GM19035 (cell line): Measurements from ENCODE around the gene RPL38.

Experiments
- ATAC-seq: cut with Tn5 transposase; IDR thresholded peaks from one replicate; pipeline ENCODE4 v1.9.1; 2021; ENCODE audit not compliant: unreplicated experiment

RPL38 gene

GRCh38 chr17:74203439-74204240, at the start of gene RPL38:
Gene RPL38, plus strand, starts transcription at chr17:74203678. Its CDS starts 278 bp downstream, at chr17:74203956.
- ATAC-seq, result peak; percentile 81

DNA sequence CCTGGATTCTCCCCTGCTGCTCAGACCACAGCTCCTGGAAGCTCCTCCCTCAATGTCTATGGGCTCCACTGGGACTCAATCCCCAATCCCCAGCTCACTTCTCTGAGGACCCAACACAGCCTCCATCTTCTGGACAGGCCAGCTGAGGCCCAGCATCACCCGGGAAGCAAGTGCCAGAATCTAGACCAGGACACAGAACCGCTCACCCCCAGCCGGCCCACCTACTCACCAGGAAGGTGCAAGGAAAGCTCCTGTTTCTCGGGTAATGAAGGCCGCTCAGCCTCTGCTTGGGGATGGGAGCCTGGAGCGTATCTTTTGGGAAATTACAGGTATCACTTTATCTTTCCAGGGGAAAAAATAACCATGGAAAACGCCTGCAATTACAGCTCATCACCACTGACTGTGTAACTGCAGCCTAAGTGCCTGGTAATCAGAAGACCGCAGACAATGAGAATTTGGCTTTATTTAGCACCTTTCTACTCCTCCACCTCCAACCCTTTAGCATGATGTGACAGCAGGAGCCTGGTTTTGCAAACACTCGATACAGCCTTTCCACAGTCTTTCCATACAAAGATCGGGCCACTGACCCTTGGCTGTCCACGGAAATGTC, 49.6 kb upstream of the RPL38 start:
- ATAC-seq, result no peak

DNA sequence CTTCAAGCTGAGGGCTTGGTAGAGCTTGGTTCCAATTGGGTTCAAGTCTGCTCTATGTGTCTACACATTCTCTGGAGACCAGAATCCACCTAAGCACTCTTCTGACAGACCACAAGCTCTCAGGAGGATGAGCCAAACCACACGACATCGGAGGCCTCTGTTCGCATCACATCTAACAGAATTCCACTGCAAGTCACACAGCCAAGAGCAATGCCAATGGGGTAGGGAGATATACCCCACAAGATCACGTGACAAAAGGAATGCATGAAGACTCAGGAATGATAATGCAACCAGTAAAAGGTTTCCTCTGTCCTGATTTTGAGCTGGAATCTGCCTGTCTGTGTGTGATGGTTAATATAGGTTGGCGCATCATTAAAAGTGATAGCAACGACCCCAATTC, 46.6 kb upstream of the RPL38 start:
- ATAC-seq, result no peak

GRCh38 chr17:74157366-74157765, 46.1 kb upstream of the RPL38 start:
- ATAC-seq, result no peak

DNA sequence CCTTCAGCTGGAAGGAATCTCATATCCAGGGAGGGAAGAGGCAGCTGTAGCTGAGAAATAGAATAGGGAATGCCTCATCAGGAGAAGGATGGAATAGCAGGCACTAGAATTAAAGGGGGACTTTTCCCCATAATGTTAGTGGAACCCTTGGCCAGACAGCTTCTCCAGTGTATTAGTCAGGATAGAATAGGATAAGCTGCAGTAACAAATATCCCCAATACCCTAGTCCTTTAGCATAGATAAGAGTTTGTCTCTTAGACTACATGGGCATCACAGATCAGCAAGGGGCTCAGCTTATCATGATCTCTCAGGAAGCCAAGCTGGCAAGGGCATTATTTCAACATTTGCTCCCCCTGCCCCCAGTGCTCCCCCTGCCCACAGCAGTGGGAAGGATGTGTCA, 44.7 kb upstream of the RPL38 start:
- no peak for ATAC-seq

DNA sequence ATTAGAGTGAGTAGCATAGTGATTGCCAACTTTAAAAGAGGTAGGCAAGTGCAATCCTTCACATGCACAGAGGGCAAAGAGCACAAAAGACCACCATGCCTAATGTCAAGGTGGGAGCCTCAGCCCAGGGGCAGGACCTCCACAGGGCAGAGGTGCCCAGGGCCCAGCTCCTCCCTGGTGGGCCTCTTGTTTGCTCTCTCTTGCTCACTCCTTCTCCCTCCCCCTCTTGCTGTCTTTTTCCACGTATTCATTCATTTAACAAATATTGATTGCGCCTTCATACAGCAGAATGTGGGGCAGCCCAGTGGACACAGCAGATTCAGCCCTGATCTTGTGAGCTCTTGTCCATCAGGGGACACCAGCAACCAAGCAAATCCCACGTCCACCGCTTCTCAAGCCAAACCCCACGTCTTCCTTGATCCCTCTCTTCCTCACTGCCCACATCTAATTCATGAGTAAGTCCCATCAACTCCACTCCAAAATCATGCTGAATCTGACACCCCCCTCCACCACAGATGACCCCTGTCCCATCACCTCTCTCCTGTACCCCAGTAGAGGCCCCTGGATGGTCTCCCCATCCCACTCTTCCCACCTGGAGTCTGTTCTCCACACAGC, 44.1 kb upstream of the RPL38 start:
- no peak for ATAC-seq

GRCh38 chr17:74160656-74161502, 42.6 kb upstream of the RPL38 start:
- ATAC-seq, result no peak

DNA sequence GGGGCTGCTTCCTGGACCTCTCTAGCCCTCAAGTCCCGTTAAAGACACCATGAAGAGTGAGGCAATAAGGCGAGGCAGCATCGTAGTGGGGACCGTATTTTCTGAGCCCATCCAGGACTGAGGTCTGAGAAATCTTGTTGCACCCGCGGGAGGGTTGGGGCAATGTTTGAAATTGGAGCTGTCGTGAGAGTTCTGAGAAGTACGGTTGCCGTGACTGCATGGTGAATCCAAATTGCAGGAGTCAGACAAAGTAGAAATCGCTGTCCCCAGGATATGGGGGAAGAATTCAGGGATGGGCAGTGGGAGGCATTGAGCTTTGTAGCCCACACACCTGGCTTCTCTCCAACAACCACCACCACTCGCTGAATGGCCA, 42.0 kb upstream of the RPL38 start:
- ATAC-seq, result no peak

DNA sequence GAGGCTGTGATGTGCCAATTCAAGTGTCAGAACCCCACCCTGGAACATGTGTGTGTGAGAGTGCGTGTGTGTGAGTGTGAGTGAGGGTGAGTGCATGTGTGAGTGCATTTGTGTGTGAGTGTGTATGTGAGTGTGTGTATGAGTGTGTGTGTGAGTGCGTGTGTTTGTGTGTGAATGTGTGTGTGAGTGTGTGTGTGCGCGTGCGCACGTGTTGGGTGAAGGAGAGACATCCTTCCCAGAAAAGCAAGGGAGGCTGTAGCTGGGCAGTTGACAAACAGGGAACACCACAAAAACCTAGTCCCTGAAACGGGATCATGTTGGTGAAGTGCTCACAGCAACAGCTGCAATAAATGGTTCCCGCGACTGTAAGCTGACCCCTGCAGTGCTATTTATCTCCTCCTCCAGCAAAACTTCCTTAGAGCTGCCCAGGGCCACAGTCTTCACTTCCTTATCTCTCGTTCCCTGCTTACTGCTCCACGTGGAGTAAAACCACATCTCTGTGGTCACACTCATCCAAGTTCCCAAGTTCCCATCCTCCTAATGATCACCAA, 40.1 kb upstream of the RPL38 start:
- ATAC-seq, result no peak

DNA sequence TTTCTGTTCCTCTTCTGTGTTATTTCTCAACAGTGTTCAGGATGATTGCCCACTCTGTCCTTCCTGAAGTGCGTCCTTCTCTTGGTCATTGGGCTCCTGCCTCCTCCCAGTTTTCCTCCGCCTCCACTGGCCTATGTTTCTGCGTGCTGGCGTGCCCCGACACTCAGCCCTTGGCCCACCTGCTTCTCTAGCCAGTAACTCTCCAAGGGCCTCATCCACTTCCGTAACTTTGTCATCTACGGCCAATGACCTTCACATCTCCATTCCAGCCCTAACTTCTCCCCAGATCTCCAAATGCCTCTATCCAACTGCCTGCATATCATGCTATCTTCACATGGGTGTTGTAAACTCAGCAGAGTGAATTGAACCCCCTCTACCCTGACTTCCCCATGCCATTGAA, 39.6 kb upstream of the RPL38 start:
- no peak for ATAC-seq

- ATAC-seq, result no peak
These were observed 38.9 kb upstream of the RPL38 start for GRCh38 chr17:74164446-74165045.

DNA sequence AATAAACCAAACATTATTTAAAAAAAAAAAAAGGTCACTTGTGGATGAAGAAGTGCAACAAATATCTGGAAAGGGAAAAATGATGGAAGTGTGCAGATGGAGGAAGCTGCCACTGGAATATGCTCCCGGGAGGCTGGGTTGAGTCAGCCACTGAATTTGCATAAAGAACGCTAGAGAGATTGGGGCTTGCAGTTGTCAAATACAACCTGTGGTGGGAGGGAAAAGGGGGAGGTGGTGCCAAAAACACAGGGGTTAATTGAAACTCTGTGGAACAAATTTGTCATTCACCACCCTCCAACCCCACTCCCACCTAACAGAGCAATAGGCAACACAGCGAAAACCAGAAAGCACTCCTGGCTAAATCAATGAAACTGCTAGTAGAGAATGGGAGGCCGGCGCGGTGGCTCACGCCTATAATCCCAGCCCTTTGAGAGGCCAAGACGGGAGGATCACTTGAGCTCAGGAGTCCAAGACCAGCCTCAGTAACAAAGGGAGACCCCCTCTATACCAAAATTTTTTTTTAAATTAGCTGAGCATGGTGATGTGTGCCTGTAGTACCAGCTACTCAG, 37.6 kb upstream of the RPL38 start:
- no peak for ATAC-seq

GRCh38 chr17:74170924-74171323, 32.6 kb upstream of the RPL38 start:
- ATAC-seq, result no peak

GRCh38 chr17:74172700-74173099, 30.8 kb upstream of the RPL38 start:
- no peak for ATAC-seq

DNA sequence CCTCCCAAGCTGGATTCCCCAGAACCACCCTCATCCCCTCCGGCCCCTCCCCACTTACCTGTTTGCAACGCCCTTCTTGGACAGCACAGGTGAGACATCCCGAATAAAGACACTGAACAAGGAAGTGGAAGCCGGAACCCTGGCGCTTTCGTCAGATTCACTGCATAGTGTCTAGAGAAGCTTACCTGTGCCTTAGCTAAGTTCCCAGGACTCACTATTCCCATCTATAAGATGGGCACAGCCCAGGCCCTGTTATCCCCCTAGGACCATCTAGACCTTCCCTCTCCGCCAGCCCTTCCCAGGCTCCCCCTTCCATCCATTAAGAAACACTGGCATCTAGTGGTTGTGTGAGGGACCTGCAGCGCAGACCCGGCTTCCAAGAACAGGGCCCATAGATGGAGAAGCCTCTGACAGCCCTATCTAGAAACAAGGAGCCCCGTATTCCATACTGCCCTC, 26.9 kb upstream of the RPL38 start:
- ATAC-seq, result no peak

DNA sequence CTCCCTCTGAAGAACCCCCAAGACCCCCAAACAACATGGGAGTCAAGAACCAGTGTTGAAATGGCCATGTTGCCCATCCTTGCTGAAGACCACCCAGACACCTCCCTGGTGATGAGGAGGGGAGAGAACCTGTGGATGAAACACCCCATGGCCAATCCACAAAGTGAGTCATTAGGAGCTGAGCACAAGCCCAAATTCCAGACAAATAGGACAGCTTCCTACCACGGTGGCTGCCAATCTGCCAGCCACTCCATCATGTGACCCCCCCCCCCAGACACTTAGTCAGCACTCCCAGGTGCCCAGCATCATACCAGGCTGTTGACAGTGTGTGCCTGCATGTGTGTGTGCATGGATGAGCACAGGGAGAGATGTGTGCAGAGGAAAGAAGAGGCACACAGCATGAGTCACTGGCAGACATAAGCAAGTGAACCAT, 26.4 kb upstream of the RPL38 start:
- no peak for ATAC-seq

DNA sequence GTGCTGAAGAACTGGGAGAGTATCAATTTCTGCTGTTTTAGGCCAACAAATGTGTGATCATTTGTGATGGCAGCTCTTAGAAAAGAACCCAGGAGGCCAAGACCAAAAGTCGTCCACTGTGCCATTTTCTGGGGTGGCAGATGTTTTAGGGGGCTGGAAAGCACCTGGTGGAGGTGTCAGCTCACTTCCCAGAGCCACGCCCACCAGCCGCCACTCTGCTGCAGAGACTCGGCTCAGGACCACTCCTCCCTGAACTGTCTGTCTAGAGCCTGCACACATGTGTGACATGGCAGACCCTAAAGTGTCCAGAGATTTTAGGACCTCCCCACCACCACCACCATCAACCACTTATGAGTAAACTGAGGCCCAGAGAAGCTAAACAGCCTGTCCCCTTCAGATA, 23.9 kb upstream of the RPL38 start:
- ATAC-seq, result no peak

- ATAC-seq, result no peak
These were observed 23.1 kb upstream of the RPL38 start for GRCh38 chr17:74180336-74180735.

GRCh38 chr17:74181341-74181740, 22.1 kb upstream of the RPL38 start:
- ATAC-seq, result no peak

- no peak for ATAC-seq
These were observed 21.3 kb upstream of the RPL38 start for GRCh38 chr17:74182041-74182723.
